Esophagus mucosa (tissue), 1 donor: ENCODE measurements around the gene PAXIP1. TPM values are rescaled to one million over a fixed set of nuclear protein-coding genes. Genes with fewer than 3 reads are reported as not detected.
"Not testable (repeated sequence)": the region's sequence is repeated elsewhere in the genome, so short reads cannot be mapped to it uniquely, and the experiment has no call there.

ENCODE experiments used
- ATAC-seq: fragments of 200-7000 bp; cut with Tn5 transposase; one replicate; pipeline ENCODE4 v1.9.1; 2020
- total RNA-seq: library from RNA; stranded (reverse); gene quantifications from one replicate; pipeline ENCODE4 v1.2.4, GENCODE V29; 2023
- donor health status: DM: yes; HTN: yes; CAD: no.

PAXIP1 gene, protein sequence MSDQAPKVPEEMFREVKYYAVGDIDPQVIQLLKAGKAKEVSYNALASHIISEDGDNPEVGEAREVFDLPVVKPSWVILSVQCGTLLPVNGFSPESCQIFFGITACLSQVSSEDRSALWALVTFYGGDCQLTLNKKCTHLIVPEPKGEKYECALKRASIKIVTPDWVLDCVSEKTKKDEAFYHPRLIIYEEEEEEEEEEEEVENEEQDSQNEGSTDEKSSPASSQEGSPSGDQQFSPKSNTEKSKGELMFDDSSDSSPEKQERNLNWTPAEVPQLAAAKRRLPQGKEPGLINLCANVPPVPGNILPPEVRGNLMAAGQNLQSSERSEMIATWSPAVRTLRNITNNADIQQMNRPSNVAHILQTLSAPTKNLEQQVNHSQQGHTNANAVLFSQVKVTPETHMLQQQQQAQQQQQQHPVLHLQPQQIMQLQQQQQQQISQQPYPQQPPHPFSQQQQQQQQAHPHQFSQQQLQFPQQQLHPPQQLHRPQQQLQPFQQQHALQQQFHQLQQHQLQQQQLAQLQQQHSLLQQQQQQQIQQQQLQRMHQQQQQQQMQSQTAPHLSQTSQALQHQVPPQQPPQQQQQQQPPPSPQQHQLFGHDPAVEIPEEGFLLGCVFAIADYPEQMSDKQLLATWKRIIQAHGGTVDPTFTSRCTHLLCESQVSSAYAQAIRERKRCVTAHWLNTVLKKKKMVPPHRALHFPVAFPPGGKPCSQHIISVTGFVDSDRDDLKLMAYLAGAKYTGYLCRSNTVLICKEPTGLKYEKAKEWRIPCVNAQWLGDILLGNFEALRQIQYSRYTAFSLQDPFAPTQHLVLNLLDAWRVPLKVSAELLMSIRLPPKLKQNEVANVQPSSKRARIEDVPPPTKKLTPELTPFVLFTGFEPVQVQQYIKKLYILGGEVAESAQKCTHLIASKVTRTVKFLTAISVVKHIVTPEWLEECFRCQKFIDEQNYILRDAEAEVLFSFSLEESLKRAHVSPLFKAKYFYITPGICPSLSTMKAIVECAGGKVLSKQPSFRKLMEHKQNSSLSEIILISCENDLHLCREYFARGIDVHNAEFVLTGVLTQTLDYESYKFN
- total RNA-seq = 6.7 TPM

DNA sequence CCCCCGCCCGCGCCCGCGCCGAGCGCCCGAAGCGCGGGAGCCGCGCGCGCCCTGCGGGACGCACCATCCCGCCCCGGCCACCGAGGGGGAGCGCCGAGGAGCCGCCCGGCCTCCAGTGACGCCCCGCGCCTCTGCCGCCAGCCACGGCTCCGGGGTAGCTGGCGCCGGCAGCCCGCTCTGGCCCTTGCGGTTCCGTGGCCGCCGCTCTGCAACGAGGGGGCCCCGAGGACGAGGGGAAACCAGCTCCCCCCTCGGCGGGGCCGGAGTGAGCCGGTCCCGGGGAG lies at the start of gene PAXIP1:
Gene PAXIP1, minus strand, starts transcription at position 33 of the 284 bp plus-strand sequence. CDS start 195 bp downstream, outside the sequence.
- peak; percentile 78 for ATAC-seq

DNA sequence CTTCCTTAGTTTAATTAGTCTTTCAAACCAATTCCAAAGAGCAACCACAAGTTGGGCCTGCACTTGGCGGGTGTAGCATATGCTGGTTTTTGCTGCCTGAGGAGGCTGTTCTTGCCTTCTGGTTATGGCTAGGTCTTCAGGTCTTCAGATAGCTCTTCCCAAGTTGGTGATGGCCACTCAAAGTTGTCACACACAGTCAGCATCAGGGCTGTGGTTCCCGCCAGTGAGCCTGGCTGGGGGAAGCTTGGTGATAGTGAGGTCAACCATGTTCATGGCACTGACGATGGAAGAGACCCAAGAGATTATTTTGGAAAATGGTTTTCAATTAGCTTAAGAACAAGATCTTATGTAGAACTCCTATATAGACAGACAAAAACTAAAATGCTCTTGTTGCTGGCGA lies 48.4 kb upstream of the PAXIP1 start:
- no peak for ATAC-seq

DNA sequence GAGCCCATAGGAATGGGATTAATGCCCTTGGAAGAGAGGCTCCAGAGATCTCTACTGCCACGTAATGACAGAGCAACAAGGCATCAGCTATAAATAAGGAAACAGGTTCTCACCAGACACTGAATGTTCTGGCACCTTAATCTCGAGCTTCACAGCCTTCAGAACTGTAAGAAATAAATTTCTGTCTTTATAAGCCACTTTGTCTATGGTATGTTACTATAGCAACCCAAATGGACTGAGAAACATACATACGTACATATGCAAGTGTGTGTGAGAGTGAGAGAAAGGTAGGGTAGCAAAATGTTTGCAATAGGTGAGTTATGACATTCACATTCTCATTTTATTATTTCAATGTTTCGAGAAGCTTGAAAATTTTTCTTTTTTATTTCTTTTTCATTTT lies 45.1 kb upstream of the PAXIP1 start:
- ATAC-seq = no peak

DNA sequence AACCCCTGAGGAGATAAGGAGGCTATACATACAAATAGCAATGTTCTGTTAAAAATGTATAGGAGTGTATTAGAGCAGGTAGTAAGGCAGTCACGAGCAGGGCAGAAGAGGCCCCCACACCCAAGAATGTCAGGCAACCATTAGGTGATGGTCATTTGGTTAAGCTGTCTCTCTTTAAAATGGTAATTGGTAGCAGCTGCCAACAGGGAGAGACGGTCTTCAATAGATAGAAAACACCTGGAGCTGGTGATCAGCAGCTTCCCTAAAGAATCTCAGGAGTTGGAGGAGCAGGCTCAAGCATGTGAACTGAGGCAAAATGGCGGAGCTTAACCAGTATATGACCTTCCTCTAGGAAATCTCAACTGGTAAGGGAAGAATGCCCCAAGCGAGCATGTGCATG lies 40.8 kb upstream of the PAXIP1 start:
- ATAC-seq = no peak

DNA sequence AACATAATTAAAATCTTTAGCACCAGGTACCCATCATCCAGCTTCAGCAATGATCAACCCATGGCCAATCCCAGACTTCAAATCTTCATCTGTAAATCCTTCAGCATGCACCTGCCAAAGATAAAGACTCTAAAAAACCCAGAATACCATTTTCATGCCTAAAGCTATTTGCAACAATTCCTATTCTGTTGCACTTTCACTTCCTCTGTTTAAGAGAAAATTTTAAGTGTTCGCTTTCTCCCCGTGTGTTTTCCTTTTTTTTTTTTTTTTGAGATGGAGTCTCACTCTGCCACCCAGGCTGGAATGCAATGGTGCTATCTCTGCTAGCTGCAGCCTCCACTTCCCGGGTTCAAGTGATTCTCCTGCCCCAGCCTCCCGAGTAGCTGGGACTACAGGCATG lies 35.4 kb upstream of the PAXIP1 start:
- ATAC-seq = no peak

DNA sequence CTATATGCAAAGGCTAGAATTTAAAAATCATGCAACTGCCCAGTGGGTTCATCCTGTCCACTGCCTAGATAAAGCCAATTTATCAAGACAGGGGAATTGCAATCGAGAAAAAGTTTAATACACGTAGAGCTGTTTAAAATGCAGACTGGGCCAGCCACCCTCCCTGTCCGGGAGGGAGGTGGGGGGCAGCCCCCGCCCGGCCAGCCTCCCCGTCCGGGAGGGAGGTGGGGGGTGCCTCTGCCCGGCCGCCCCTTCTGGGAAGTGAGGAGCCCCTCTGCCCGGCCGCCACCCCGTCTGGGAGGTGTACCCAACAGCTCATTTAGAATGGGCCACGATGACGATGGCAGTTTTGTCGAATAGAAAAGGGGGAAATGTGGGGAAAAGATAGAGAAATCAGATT lies 31.6 kb upstream of the PAXIP1 start:
- not testable (repeated sequence) for ATAC-seq

DNA sequence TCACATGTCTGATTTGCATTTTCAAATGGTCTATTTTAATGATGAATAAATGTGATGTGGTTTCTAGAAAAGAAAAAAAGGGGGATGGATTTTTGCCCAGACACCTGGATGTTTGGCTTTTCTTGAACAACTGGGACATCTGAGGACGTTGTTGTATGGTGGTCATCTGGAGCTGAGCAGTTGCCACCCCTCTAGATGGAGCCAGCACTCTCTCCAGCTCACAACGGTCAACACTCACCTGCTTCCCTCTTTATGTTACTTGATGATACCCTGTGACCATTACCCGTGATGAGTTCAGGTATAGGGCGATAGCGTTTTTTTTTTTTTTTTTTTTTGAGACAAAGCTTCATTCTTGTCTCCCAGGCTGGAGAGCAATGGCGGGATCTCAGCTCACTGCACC lies 30.1 kb upstream of the PAXIP1 start:
- no peak for ATAC-seq

DNA sequence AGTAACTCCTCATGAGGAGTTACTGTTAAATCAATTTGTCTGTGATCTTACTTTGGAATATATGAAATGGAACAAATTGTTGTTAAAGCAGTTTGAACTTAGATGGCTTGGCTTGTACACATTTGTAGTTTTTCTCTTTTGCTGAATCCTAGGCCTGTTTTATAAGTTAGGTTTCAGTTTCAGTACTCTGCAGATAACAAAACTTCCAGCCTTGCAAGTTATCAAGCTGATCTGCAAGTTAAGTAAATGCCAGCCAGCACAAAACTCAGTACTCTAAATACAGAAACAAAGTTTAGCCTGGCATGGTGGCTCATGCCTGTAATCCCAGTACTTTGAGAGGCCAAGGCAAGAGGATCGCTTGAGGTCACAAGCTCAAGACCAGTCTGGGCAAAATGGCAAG lies 25.0 kb upstream of the PAXIP1 start:
- no peak for ATAC-seq

DNA sequence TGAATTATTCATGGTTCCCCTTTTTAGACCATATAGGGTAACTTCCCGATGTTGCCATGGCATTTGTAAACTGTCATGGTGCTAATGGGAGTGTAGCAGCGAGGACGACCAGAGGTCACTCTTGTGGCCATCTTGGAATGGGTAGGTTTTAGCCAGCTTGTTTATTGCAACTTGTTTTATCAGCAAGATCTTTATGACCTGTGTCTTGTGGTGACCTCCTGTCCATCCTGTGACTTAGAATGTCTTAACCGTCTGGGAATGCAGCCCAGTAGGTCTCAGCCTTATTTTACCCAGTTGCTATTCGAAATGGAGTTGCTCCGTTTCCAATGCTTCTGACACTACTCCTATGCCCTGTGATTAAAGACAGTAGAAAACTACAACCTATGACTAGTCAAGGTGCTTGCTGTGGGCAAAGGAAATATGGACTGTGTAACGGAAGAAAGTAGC lies 18.8 kb upstream of the PAXIP1 start:
- ATAC-seq = no peak

DNA sequence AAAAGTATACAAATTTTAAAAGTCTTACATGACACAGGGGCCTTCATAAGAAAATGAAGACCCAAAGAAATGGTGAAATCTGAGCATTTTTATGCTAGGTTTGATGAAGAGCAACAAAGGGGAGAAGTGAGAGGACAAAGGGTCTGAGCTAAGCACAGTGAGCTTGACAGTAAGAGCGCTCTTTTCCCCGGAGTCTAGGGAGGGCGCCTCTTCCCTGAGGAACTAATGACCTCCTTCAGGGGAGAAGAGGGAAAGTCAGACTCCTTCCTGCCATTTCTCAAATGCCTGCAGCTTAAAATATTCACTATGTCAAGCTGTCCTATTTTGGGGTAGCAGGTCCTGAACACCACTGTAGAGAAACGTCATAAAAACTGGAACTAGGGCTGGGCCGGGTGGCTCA lies 18.1 kb upstream of the PAXIP1 start:
- no peak for ATAC-seq

DNA sequence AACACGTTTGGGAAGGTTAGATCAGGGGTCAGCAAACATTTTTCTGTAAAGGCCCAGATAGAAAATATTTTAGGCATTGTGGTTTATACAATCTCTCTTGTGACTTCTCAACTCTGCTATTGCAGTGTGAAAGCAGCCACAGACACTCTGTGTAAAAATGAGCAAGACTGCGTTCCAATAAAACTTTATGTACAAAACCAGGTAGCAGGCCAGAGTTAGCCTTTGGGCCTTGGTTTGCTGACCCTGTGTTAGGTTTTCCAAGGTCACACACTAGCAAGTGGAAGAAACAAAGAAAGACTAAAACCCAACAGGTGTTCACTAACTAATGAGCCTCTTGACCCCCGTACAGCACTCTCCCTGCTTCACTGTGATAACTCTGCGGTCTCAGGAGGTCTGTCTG lies 14.9 kb upstream of the PAXIP1 start:
- ATAC-seq = no peak

DNA sequence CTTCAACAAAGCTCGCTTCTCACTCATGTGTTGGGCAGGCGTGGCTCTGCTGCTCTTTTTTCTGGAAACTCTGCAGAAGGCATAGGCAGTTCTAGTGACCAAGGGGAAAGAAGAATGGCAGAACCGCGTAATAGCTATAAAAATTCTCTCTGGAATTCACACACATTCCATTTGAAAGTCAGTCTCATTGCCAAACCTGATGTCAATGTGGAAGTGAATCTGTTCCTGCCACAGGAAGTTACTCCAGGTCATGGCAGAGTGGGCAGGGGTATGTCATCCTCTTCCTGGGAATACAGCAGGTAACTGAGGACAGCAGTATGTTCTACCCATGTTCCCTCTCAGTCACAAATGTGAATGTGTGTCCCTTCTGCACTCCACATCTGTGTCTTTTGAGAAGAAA lies 8.2 kb upstream of the PAXIP1 start:
- no peak for ATAC-seq

DNA sequence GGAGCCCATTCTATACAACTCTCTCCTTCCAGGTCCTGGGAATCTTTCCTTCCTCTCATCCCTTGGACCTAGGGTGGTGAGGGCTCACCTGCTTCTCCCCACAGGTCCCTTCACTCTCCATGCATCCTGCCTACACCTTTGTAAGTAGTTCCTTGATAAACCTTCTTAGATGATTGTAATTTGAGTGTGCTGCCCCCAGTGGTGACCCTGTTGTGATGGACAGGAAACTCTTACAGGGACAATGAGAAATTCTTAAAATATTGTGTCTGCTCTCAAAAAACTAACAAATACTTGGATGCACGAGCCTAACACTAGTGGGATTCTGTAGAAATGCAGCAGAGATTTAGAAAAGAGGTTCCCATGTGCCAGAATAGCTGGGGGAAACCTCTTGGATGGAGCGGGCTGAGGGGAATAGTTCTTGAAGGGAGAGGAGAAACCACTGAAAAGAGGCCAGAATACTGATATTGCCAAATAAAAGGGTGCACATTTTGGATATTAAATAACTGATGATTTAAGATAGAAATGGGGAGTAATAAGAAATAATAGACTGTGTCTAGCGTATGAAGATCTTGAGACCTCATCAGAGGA lies 6.7 kb upstream of the PAXIP1 start:
- ATAC-seq = no peak

DNA sequence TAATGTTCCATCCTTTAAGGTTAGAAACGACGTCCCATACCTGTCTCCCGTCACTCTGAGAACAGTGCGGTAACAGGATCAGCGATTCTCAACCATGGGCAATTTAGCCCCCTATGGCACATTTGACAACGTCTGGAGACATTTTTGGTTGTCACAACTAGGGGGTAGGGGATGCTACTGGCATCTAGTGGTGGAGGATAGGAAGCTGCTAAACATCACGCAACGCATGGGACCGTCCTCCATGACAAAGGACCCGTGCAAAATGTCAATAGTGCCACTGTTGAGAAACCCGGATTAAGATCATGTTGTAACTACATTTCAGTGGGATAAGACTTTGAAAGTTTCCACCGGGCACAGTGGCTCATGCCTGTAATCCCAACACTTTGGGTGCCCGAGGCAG lies 5.0 kb upstream of the PAXIP1 start:
- no peak for ATAC-seq

DNA sequence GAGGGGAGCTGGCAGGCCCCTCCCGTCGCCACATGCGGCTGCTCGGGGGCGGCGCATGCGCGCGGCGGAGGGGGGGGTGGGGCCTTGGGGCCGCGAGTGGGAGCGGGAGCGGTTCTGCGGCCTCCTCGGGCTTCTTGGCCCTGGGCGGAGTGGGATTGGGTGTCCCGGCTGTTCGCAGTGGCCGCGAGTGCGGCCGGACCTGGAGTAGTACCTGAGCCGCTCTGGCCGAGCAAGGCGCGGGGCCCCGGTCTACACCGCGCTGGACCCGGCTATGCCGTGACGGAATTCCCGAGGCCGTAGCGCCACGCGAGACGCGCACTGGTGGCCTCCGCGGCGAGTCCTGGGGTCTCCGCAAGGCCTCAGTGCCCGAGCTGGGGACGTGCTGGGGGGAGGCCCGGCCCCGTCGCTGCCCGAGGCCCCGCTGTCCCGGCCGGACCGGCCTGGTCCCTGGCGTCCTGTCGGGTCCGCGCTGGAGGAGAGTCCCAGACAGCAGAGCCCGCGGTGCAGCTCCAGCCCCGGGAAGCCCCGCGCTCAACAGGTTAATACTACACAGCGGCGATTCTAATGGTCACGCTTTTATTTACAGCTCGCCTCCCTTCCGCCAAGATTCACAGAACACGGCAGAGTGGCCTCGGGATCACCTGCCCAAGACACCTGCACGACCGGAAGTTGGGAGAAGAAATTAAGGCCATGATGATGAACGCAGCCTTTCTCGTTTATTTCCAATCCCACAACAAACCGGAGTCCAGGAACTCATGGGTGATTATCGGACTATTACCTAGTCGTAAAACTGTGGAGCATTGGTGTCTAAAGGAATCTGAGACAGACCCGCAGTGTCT lies 671 bp upstream of the PAXIP1 start:
- ATAC-seq = peak; percentile 98

DNA sequence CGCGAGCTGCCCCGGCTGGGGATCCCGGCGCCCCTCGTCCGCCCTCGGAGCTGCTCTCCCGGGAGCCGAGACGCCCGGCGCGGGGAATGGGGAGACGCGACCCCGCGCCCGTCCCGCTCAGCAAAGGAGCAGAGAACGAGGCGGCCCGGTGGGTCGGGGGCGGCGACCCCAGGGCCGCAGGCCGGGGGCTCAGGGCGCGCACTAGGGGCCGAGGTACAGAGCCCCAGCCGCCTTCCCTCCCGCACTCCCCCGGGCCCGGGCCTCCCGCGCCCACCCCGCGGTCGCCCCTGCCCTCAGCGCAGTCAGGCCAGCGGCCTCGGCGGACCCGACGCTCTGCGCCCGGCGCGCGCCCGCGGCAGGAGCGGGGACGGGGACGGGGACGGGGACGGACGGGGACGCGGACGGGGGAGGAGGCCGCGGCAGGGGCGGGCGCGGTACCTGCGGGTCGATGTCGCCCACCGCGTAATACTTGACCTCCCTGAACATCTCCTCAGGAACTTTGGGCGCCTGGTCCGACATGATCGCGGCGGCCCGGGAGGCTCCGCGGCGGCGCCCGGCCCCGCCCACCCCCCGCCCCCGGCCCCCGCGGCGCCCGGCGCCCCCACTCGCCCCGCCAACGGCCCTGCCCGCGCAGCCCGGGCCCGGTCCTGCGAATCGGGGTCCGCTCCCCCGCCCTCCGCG lies 373 bp downstream of the PAXIP1 start:
- peak; percentile 8 for ATAC-seq

DNA sequence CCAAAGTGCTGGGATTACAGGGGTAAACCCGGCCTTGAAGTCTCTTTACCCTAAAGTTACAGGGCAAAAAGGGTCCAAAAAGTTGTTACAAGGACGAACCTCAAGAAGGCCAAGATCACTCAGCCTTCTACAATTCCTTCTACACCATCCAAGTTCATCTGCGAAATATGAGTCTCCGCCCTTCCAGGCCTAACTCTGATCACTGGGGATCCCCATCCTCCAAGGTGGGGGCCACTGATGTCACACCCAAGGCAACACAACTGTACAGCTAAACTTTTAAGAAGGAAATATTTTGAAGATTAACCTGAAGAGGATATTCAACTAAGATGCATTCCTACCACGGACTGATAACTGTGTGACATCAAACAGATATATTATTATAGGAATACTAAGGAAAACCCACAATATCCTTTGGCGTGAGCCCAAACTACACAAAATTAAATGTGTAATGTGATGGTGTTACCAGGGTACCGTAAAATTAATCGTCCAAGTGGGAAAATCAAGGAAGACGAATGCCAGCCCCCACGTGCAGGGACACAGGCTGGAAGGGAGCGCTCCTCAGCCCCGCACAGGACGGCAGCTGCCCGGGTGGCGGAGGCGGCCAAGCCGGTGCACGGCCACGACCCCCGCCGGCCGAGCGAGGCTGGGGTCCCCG lies 1.0 kb downstream of the PAXIP1 start:
- ATAC-seq = no peak

DNA sequence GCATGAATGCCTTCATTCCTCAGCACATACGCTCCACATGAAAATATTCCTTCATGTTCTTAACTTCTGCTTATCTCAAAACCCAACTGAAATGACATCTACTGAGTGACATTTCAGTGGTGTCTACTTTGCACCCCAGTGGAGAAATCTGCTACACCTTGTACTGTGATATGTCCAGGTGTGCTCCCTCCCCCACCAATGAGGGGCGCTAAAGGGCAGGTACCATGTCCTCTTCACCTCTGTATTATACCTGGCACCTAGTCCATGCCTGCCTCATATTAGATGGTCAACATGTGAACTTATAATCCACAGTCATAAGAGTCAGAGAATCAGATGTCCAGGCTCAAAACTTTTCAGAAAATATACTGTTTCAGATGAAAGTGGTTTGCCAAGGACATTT lies 2.1 kb downstream of the PAXIP1 start:
- ATAC-seq = no peak

DNA sequence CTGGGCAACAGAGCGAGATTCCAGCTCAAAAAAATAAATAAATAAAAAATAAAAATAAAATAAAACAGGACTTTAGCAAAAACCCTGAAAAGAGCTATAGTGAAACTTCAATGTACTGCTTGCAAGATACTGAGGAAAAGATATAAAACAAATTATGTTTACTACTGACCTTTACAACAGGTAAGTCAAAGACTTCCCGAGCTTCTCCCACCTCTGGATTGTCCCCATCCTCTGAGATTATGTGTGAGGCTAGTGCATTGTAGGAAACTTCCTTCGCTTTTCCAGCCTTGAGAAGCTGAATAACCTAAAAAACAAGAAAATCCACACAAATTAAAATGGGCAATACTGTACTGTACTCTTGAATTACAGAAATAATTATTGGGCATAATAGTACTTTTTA lies 4.4 kb downstream of the PAXIP1 start:
- ATAC-seq = no peak

DNA sequence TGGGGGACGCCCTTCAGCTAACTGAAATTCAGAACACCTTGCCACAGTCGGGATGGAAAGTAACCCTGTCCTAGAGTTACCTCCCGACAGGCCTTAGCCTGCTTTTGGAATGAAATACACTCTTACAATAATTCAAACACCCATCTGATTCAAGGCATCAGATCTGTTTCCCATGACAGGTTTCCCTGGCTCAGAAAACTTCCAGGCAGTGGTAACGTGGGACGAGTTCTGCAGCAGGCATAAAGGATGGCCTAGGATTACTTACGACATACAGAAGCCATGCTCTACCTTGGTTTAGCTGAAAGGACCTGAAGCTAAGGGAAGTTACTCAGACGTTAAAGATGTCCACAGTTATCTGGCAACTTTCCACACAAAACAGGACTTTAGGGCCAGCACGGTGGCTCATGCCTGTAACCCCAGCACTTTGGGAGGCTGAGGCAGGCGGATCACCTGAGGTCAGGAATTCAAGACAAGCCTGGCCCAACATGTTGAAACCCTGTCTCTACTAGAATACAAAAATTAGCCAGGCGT lies 5.0 kb downstream of the PAXIP1 start:
- no peak for ATAC-seq

DNA sequence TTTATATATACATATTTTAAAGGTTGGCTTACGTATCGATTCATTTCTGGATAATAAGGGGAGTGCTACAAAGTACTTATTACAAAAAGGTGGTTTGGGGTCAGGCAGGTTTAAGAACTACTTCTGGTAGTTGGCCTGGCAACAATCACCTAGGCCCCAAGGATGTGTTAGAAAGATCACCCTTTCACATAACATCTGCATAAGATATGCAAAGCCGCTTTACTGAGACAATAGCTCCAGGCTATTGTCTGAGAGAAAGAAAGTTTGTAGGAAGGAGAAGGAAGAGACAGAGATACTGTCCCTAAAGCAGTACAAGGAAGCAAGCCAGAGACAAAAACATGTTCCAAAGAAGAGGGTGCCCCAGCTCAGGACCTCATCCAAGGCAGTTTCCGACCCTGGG lies 6.2 kb downstream of the PAXIP1 start:
- ATAC-seq = no peak
